ENCODE results near the gene SCRG1. TPM values are rescaled to one million over a fixed set of nuclear protein-coding genes. Genes with fewer than 3 reads are reported as not detected.

The SCRG1 gene
- total RNA-seq = not detected in 2 replicates

- intact Hi-C loops (cut with micrococcal nuclease) = no loop called here
These were observed at the start of gene SCRG1 for GRCh38 chr4:173398779-173399415. Gene SCRG1 (minus strand): TSS chr4:173399116. CDS start chr4:173391414, 7,702 bp downstream.

- intact Hi-C loops (cut with micrococcal nuclease) = no loop called here
These were observed 49.2 kb upstream of the SCRG1 start for GRCh38 chr4:173448103-173448502.

- intact Hi-C loops (cut with micrococcal nuclease) = no loop called here
These were observed 47.5 kb upstream of the SCRG1 start for GRCh38 chr4:173446416-173446815.

- intact Hi-C loops (cut with micrococcal nuclease) = no loop called here
These were observed 44.2 kb upstream of the SCRG1 start for GRCh38 chr4:173443121-173443520.

- intact Hi-C loops (cut with micrococcal nuclease) = no loop called here
These were observed 43.5 kb upstream of the SCRG1 start for GRCh38 chr4:173442223-173442932.

GRCh38 chr4:173440888-173441287 is 42.0 kb upstream of the SCRG1 start:
- intact Hi-C loops (cut with micrococcal nuclease) = loop anchor here (2.0 kb wide), 1 partner anchor 14 kb away; no protein-coding TSS in a partner anchor

GRCh38 chr4:173436771-173437265 is 37.9 kb upstream of the SCRG1 start:
- intact Hi-C loops (cut with micrococcal nuclease) = no loop called here

GRCh38 chr4:173436149-173436579 is 37.2 kb upstream of the SCRG1 start:
- intact Hi-C loops (cut with micrococcal nuclease) = no loop called here

GRCh38 chr4:173434231-173434630 is 35.3 kb upstream of the SCRG1 start:
- intact Hi-C loops (cut with micrococcal nuclease) = no loop called here

GRCh38 chr4:173433447-173433846 is 34.5 kb upstream of the SCRG1 start:
- intact Hi-C loops (cut with micrococcal nuclease) = no loop called here

GRCh38 chr4:173432430-173432829 is 33.5 kb upstream of the SCRG1 start:
- intact Hi-C loops (cut with micrococcal nuclease) = no loop called here

- intact Hi-C loops (cut with micrococcal nuclease) = loop anchor here (2.0 to 10.0 kb wide), 2 partner anchors 15 to 859 kb away; partner anchors contain the start of genes CEP44 and FBXO8
These were observed 27.1 kb upstream of the SCRG1 start for GRCh38 chr4:173426064-173426463.

- intact Hi-C loops (cut with micrococcal nuclease) = loop anchor here (10.0 kb wide), 1 partner anchor 860 kb away; the partner anchor contains the start of genes CEP44 and FBXO8
These were observed 26.2 kb upstream of the SCRG1 start for GRCh38 chr4:173424899-173425805.

- intact Hi-C loops (cut with micrococcal nuclease) = loop anchor here (1.0 to 10.0 kb wide), 7 partner anchors 52 to 898 kb away; partner anchors contain the start of genes CEP44 and FBXO8
These were observed 21.9 kb upstream of the SCRG1 start for GRCh38 chr4:173420801-173421200.

- intact Hi-C loops (cut with micrococcal nuclease) = loop anchor here (1.0 to 10.0 kb wide), 7 partner anchors 51 to 898 kb away; partner anchors contain the start of genes CEP44 and FBXO8
These were observed 21.4 kb upstream of the SCRG1 start for GRCh38 chr4:173420324-173420752.

GRCh38 chr4:173418639-173419038 is 19.7 kb upstream of the SCRG1 start:
- intact Hi-C loops (cut with micrococcal nuclease) = loop anchor here (5.0 kb wide), 2 partner anchors 251 to 391 kb away; partner anchors contain the start of gene GALNT7

GRCh38 chr4:173417833-173418232 is 18.9 kb upstream of the SCRG1 start:
- intact Hi-C loops (cut with micrococcal nuclease) = loop anchor here (1.0 to 5.0 kb wide), 8 partner anchors 45 to 405 kb away; partner anchors contain the start of genes GALNT7 and HMGB2

- intact Hi-C loops (cut with micrococcal nuclease) = loop anchor here (2.0 to 5.0 kb wide), 3 partner anchors 43 to 389 kb away; partner anchors contain the start of gene GALNT7
These were observed 17.2 kb upstream of the SCRG1 start for GRCh38 chr4:173415885-173416653.

- intact Hi-C loops (cut with micrococcal nuclease) = loop anchor here (5.0 kb wide), 2 partner anchors 248 to 388 kb away; partner anchors contain the start of gene GALNT7
These were observed 16.2 kb upstream of the SCRG1 start for GRCh38 chr4:173415092-173415491.

- intact Hi-C loops (cut with micrococcal nuclease) = no loop called here
These were observed 15.5 kb upstream of the SCRG1 start for GRCh38 chr4:173414456-173414855.

Measured in T-helper 1 cell treated with Interleukin-12 subunit alpha and Interleukin-12 subunit beta and Interleukin-4 antibody, amounts not matched to agents 30 ng/mL and 1 ng/mL, for 36 hours (primary cell).